ENCODE results near the gene ATP9B.
"Not testable (repeated sequence)": the region's sequence is repeated elsewhere in the genome, so short reads cannot be mapped to it uniquely, and the experiment has no call there.

Gene ATP9B

GRCh38 chr18:79275461-79275860, 206.3 kb downstream of the ATP9B start:
- POLR2A ChIA-PET (ENCODE audit: low non-redundant PET), result no interaction called here
- CTCF ChIA-PET, result no interaction called here
- DNase-seq (ENCODE audit: low spot score), result no peak
- peak overlapping the region; percentile 41 for H3K27ac ChIP-seq
- TF ChIP-seq, protein P1, sequence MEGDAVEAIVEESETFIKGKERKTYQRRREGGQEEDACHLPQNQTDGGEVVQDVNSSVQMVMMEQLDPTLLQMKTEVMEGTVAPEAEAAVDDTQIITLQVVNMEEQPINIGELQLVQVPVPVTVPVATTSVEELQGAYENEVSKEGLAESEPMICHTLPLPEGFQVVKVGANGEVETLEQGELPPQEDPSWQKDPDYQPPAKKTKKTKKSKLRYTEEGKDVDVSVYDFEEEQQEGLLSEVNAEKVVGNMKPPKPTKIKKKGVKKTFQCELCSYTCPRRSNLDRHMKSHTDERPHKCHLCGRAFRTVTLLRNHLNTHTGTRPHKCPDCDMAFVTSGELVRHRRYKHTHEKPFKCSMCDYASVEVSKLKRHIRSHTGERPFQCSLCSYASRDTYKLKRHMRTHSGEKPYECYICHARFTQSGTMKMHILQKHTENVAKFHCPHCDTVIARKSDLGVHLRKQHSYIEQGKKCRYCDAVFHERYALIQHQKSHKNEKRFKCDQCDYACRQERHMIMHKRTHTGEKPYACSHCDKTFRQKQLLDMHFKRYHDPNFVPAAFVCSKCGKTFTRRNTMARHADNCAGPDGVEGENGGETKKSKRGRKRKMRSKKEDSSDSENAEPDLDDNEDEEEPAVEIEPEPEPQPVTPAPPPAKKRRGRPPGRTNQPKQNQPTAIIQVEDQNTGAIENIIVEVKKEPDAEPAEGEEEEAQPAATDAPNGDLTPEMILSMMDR (conservative IDR thresholded peaks at IDR 0.05; ENCODE audit: low read depth), result no peak

DNA sequence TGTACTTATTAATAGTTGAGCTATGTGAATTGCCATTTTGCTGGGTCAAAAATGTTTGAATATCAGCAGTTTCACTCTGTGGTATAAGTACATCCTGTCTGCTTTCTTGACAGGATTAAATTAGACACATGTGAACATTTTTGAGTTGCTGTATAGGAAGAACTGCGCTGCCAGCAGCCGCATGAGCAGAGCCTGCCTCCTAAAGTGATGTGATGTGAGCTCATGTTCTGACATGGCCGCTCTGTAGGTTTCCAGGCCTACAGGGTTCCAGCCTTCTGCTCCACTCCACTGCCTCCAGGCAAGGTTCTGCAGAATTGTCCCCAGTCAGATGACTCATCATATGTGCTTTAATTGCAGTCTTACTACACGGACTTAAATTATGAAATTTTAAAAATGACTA, 206.8 kb downstream of the ATP9B start:
- CTCF ChIA-PET, result no interaction called here
- TF ChIP-seq, protein P1 (conservative IDR thresholded peaks at IDR 0.05; ENCODE audit: low read depth), result no peak
- POLR2A ChIA-PET (ENCODE audit: low non-redundant PET), result no interaction called here
- DNase-seq (ENCODE audit: low spot score), result peak; percentile 3
- peak overlapping the region; percentile 47; the same call in 1 of the 2 replicates for H3K27ac ChIP-seq

DNA sequence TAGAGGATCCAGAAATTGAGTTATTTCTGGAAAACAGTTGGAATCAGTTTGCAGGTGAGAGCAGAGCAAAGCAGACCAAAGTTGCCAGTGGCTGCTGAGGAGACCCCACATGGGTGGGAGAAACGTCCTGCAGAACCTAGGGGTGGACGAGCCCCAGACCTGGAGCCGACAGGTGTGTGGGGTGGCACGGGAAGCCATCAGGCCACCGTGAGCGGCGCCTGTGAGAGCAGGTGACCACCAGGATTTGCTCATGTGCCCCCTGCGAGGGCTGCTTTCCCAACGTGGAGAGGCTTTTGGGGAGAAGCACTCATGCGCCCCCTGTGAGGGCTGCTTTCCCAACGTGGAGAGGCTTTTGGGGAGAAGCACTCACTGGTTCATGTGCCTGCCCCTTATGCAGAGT, 209.7 kb downstream of the ATP9B start:
- DNase-seq (ENCODE audit: low spot score), result no peak

GRCh38 chr18:79283131-79283810, 214.1 kb downstream of the ATP9B start:
- DNase-seq (ENCODE audit: low spot score), result no peak
- ChIA-PET POLR2A (ENCODE audit: low non-redundant PET) (no interaction called here), CTCF (no interaction called here)
- TF ChIP-seq, protein P1 (conservative IDR thresholded peaks at IDR 0.05; ENCODE audit: low read depth), result no peak
- no peak overlapping the region for H3K27ac ChIP-seq

More for the DNA sequence above, 209.7 kb downstream of the ATP9B start:
- CTCF ChIA-PET, result no interaction called here
- POLR2A ChIA-PET (ENCODE audit: low non-redundant PET), result no interaction called here
- TF ChIP-seq, protein P1 (conservative IDR thresholded peaks at IDR 0.05; ENCODE audit: low read depth), result no peak
- no peak overlapping the region for H3K27ac ChIP-seq

GRCh38 chr18:79283929-79284328, 214.7 kb downstream of the ATP9B start:
- no peak for DNase-seq (ENCODE audit: low spot score)
- ChIA-PET POLR2A (ENCODE audit: low non-redundant PET) (no interaction called here), CTCF (no interaction called here)
- TF ChIP-seq, protein P1 (conservative IDR thresholded peaks at IDR 0.05; ENCODE audit: low read depth), result no peak
- H3K27ac ChIP-seq, result no peak overlapping the region

DNA sequence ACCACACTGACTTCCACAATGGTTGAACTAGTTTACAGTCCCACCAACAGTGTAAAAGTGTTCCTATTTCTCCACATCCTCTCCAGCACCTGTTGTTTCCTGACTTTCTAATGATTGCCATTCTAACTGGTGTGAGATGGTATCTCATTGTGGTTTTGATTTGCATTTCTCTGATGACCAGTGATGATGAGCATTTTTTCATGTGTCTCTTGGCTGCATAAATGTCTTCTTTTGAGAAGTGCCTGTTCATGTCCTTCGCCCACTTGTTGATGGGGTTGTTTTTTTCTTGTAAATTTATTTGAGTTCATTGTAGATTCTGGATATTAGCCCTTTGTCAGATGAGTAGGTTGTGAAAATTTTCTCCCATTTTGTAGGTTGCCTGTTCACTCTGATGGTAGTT, 216.0 kb downstream of the ATP9B start:
- H3K27ac ChIP-seq; CTCF ChIA-PET; POLR2A ChIA-PET (ENCODE audit: low non-redundant PET); DNase-seq (ENCODE audit: low spot score): not testable (repeated sequence)

DNA sequence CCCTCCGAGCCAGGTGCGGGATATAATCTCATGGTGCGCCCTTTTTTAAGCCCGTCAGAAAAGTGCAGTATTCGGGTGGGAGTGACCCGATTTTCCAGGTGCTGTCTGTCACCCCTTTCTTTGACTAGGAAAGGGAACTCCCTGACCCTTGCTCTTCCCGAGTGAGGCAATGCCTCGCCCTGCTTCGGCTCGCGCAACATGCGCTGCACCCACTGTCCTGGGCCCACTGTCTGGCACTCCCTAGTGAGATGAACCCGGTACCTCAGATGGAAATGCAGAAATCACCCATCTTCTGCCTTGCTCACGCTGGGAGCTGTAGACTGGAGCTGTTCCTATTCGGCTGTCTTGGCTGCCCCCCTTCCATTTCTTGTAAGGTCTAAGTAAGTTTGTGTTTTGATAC, 221.2 kb downstream of the ATP9B start:
- CTCF ChIA-PET; DNase-seq (ENCODE audit: low spot score); POLR2A ChIA-PET (ENCODE audit: low non-redundant PET); H3K27ac ChIP-seq: not testable (repeated sequence)

GRCh38 chr18:79290876-79291275, 221.7 kb downstream of the ATP9B start:
- ChIA-PET CTCF (no interaction called here), POLR2A (ENCODE audit: low non-redundant PET) (no interaction called here)
- H3K27ac ChIP-seq, result no peak overlapping the region
- DNase-seq (ENCODE audit: low spot score), result no peak
- TF ChIP-seq, protein P1 (conservative IDR thresholded peaks at IDR 0.05; ENCODE audit: low read depth), result no peak

All from RWPE1 (cell line).